HG03354 (cell line): ENCODE data around the gene JDP2.
"Not testable (repeated sequence)": the region's sequence is repeated elsewhere in the genome, so short reads cannot be mapped to it uniquely, and the experiment has no call there.

ENCODE experiments used
- ATAC-seq: cut with Tn5 transposase; IDR thresholded peaks from one replicate; pipeline ENCODE4 v1.9.1; 2021; ENCODE audit warnings: mild to moderate bottlenecking; ENCODE audit not compliant: unreplicated experiment, poor library complexity, severe bottlenecking

JDP2 gene

GRCh38 chr14:75427482-75428229, at the start of gene JDP2:
Gene JDP2 (plus strand): TSS chr14:75428022. CDS start chr14:75437921, 9,899 bp downstream.
- peak; percentile 55 for ATAC-seq

DNA sequence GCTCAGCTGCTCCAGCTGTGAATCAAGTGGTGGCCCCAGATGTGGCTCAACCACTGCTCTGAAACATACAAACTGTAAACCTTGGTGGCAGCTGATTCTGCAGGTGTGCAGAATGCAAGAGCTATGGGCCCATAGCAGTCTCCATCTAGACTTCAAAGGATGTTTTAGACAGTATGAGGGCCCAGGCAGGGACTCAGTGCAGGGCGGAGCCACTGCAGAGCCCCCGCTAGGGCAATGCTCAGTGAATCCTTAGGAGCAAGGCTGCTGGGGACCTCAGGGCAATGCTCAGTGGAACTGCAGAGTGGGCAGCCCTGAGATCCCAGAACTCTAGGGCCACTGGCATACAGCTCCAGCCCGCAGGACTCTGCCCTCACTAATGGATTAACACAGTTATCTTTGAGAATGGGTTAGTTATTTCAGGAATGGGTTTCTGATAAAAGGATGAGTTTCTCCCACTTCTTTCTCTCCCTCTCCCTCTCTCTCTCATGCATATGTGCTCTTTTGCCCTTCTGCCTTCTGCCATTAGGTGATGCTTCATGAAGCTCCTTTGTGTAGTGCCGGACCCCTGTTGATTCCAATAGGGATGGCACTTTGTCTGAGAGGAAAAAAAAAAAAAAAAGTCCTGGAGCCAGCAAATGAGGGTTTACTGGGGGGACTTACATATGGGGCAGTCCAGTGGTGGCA, 48.4 kb upstream of the JDP2 start:
- ATAC-seq: no peak

DNA sequence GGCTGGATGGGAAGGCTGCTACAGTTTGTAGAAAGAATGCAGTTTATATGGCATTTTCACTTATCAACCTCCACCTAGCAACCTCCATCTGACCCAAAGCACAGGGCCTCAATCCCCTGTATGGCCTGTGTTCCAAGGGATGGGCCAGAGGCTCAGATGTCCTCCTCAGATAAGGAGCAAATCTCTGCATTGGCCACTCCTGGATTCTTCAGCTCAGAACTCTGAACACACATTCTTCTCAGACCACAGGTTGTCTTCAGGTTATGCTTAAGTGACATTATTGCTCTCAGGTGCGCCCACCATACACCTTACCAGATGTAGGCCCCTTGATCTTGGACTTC, 47.9 kb upstream of the JDP2 start:
- no peak for ATAC-seq

GRCh38 chr14:75380656-75381055, 47.2 kb upstream of the JDP2 start:
- no peak for ATAC-seq

DNA sequence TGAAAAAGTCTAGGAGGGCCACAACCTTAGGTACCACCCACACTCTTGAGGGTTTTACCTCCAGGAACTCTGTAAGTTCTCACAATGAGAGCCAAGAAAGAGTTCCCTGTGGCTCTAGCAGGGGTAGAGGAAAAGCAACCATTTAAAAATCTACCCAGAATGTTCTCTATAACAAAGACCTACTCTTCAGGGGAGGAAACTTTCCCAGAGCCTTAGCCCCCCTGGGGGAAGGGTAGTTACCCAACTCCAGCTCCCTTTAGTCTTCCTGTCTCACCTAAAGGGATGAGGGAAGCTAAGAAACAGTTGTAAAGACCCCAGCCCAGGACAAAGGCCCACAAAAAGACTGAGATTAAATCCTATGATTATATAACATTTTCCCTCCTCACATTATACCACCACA, 46.2 kb upstream of the JDP2 start:
- no peak for ATAC-seq

DNA sequence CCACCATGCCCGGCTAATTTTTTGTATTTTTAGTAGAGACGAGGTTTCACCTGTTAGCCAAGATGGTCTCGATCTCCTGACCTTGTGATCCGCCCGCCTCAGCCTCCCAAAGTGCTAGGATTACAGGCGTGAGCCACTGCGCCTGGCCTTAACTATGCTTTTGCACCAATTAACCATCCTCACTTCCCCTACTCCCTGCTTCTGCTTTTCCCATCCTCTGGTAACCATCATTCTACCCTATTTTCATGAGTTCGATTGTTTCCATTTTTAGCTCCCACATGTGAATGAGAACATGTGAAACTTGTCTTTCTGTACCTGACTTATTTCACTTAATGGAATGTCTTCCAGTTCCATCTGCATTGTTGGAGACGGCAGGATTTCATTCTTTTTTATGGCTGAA, 44.6 kb upstream of the JDP2 start:
- ATAC-seq: not testable (repeated sequence)

DNA sequence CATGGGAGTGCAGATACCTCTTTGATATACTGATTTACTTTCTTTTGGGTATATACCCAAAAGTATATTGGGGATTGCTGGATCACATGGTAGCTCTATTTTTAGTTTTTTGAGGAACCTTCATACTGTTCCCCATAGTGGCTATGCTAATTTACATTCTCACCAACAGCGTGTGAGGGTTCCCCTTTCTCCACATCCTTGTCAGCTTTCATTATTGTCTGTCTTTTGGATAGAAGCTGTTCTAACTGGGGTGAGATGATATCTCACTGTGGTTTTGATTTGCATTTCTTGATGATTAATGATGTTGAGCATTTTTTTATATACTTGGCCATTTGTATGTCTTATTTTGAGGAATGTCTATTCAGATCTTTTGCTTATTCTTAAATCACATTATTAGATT, 44.1 kb upstream of the JDP2 start:
- ATAC-seq: no peak

DNA sequence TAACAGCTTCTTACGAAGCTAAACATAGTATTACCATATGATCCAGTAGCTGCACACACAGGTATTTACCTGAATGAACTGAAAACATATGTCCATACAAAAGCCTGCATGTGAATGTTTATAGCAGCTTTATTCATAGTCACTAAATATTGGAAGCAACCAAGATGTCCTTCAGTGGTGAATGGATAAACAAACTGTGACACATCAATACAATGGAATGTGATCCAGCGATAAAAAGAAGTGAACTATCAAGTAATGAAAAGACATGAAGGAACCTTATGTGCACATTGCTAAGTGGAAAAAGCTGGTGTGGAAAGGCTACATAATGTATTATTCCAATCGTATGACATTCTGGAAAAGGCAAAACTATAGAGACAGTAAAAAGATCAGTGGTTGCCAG, 38.1 kb upstream of the JDP2 start:
- ATAC-seq: no peak

DNA sequence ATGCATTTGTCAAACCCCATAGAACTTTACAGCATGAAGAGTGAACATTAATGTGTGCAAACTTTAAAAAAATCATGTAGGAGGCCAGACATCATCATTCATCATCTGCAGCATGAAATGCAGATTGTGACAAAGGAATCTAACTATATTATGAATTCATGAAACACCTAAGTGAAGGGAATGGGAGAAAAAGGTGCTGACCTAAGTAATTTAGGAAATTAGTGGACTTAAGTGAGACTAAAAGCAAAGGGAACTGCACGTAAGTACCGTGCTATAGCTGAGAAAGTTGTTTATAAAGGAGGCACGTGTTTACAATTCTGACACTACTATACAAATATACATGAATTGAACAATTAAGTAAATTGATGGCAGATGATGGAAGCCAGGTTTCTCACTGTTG, 37.6 kb upstream of the JDP2 start:
- no peak for ATAC-seq

DNA sequence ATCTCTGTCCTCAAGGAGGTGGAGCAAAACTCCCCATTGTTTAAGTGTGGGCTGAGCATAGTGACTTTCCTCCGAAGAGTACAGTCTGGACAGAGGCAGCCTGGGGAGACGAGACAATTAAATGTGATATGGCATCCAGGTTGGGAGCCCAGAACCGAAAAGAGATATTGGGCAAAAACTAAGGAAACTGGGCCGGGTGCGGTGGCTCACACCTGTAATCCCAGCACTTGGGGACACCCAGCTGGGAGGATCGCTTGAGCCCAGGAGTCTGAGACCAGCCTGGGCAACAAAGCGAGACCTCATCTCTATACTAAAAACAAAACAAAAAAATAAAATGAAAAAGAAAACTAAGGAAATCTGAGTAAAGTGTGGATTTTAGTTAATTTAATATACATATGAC, 35.9 kb upstream of the JDP2 start:
- ATAC-seq: no peak

DNA sequence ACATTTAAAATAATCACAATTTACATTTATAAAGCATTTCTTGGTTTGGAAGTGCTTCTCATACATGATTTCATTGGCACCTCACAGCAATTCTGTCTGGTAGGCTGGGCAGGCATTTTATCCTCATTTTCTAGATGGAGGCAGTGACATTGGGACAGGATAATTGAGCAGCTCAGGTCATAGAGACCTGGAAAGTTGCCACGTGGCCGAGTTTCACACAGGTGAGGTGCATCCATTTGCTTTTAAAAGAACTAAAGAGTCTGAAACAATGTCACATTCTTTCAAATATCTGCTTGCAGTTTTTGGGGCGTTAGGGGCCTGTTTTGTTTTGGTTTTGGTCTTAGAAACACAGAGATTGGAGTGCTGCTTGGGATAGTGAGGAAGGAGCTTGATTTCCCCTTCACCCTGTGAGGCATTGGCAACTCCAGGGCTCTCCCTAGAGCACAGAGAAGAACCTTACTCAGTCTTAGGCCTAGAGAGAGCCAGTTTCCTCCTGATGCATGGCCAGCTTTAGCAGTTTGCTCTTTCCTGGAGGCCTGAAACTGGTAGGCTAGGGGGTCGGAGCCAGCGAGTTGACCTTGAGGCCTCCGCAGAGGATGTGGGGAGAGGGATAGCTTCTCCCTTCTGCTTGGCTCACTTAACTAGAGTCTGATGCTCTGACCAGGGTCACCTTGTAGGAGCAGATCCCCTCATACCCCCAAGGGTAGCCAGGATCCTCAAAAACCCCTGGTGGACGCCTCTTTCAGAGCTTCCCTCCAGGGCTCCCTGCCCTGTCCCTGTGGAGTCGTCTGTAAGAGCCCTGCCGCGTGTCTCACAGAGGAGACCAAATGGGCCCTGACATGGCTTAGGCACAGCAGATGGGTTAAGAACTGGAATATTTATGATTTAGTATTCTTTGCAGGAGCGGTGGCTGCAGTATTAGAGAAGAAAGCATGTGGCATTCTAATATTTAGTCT, 34.9 kb upstream of the JDP2 start:
- ATAC-seq: no peak

DNA sequence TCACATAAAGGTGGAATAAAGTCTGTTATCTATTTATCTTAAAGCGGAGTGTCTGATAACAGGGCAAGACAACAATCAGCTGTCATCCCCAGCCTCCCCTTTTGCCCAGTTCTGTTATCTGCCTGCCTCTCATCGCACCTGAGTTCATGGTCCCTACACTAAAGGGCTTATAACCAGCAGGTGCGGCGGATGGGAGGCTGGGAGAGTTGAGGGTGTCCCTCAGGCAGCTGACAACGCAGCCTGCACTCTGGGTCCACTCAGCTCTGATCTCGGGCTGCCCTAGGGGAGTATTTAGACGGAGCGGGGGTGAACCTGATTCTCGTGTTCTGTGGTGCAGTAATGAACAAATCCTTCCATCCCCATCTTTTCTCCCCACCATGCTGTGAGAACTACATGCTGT, 34.0 kb upstream of the JDP2 start:
- ATAC-seq: no peak

DNA sequence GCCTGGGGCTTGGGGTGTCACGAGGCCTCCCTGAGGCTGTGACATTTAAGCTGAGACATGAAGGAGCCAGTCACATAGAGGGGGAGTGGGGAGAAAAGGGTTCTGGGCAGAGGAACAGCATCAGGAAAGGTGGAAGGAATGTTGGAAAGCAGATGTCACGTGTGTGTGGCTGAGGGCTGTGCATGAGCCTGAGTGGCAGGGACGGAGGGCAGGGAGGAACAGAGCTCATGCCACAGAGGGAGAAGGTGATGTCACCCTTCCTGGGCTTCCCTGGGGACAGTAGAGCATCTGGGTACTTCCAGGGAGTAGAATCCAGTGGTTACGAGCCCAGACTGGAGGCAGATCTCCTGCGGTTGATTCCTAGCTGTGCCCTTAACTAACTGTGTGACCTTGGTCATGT, 32.0 kb upstream of the JDP2 start:
- ATAC-seq: no peak

DNA sequence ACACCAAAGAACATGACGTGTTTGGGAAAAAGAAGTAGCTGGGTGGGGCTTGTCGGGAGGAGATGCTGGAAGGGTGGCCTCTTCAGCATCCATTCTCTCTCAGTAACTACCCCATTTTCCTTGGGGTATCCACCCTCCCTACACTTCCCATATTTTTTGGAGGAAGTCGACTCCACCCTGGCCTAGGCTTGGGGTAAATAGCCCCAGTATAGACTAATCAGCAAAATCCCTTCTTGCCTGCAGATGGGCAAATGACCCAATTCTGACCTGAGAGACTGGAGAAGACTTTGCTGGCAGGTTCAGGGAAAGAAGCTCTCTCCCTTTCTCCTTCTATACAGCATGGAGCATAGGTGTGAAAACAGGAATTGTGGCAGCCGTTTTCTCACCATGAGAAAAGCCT, 28.5 kb upstream of the JDP2 start:
- ATAC-seq: no peak

- ATAC-seq: no peak
Measured at GRCh38 chr14:75399843-75400775, 27.7 kb upstream of the JDP2 start.

GRCh38 chr14:75401361-75401760, 26.5 kb upstream of the JDP2 start:
- no peak for ATAC-seq

DNA sequence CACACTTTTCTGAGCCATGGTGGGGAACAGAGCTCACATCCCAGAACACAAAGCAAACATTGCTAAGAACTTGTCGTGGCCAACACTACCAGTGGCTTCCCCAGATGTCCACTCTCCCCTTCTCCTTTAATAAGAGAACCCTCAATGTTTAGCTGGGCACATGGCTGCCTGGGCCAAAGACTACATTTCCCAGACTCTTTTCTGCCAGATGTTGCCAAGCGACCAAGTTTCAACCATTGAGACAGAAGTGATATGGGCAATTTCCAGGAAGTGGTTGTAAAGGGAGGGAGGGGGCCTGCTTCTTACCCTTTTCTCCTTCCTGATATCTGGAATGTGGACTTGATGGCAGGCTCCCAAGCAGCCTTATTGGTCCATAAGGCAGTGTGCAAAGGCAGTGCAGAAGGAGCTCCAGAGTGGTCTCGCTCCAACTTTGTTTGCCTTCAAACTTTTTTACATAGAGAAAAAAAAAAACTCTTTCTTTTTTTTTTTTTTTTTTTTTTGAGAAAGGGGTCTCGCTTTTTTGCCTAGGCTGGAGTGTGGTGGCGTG, 24.9 kb upstream of the JDP2 start:
- no peak for ATAC-seq

DNA sequence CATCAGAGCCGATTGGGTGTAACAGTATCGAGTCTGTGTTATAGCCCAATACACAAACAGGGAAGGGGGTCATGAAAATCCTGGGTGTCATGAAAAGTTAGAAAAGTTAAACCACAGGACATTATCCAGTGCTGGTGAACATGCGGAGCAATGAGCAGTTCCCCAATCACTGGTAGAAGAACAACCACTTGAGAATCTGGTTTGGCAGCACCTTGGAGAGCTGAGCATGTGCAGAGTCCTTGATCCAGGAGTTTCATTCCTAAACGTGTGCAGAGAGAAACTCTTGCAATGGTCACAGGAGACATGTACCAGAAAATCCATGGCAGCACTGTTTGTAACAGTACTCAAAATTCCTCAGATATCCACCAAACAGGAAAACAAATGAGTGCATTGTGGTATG, 23.0 kb upstream of the JDP2 start:
- no peak for ATAC-seq

DNA sequence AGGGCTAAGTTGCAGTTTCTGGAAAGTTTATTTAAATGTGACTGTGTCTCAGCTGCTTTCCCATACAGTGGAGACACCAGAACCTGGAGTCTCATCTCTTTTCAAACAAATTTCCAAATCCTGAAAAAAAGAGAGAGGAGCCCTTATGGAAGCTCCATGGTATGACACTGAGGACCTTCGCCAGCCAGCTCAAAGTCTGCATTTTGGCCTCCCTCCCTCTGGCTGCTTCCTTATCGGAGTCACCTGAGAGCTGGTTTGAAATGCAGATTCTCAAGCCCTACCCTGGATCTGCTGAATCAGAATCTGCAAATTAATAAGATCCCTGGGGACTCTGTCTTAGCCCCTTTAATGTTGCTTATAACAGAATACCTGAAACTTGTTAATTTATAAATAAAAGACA, 21.7 kb upstream of the JDP2 start:
- no peak for ATAC-seq
